UCSD-AML1 (cell line): Measurements from ENCODE around the gene KRT40.

Experiments
- DNase-seq: peaks from one replicate; lab custom pipeline; 2025; ENCODE audit not compliant: unreplicated experiment; lab: John Stamatoyannopoulos, UW

KRT40 gene

DNA sequence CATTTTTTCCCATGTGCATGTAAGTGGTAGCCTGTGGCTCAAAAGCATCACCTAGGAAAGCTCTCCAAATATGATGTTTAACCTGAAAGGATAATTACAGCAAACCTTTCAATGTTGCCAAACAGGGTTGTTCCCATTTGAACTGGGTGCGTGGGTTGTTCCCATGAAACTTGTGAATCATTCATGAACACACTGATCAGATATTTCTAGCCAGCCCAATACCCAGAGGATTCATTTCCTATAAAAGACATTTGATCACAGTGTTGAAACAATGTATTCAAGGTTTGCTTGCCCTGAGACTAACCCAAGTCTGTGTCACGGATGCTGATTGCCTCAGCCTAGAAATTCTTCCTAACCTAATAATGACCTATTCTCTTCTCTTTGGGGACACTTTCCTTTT lies 30.2 kb downstream of the KRT40 start:
- no peak for DNase-seq

DNA sequence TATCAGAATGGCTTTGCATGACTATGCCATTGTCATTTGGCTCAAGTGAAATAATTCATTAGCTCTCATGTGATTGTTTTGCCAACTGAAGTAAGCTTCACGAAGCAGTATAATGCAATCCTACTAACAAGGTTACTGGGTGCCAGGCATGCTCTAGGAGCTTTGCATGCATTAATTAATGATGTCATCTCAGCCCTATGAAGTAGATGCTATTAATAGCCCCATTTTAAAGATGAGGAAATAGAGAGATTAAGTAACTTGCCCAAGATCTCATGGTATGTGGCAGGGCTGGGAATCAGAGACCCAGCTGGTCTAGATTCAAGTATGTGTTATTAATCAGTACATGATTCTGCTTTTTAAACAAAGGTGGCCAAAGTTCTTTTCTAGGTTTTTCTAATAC lies 31.5 kb downstream of the KRT40 start:
- no peak for DNase-seq

DNA sequence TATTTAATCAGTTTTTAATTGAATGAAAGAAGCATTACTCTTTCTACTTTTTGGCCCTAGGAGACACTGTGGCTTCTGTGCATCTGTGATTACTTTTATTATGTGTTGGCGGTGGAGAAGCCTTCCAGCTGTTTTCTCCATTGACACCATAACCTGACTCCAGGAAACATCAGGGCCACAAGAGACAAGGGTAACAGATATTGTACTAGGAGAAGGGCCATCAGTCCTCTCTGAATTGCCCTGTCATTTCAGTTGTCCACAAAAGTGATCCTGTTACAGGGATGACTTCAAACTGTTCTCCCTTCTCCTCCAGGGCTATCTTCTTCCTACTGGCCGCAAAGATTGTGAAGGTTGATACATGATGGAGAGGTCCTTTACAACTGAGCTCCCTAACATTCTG lies 32.0 kb downstream of the KRT40 start:
- DNase-seq = no peak

DNA sequence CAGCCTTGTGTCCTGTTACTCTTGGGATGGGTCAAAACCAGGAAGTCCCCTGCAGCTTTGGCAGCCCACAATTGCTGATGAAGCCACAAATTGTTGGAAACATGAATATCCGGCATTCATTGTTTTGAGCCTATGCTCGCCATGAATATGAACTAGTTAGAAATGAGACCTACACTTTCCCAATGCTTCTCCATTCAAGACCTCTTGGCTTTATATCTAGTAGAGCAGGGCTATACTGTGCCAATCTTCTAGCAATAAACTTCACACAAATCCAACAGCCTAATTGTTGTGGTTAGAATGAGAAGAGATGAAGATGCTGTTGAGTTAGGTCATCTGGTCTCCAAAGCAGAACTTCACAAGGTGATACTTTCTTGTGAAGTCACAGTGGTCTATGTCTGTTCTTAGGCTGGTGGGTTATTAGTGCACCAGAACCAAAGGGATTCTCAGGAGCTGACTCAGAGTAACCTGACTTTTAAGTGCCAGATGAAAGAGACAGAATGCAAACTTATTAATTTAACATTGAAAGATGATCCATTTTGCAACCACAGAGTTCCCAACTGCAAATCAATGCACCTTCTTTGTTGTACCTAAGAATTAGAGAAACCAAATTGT lies 33.0 kb downstream of the KRT40 start:
- no peak for DNase-seq

DNA sequence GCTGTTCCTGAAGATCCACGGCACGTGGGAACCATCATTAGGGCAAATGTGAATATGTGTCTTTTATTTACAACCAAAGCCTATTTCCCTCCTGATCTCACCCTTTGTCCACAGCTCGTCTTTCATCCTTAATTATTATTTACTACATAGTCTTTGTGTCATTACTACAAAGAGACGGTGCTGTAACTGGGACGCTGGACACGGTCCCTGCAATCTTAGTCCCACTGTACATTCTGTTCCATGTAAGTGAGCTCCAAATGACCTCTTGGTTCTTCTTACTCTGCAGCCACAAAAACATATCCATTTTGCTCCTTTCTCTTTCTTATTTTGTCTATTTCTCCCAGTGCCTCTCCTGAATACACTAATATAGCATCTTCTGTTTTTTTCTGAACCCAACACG lies 34.0 kb downstream of the KRT40 start:
- no peak for DNase-seq

DNA sequence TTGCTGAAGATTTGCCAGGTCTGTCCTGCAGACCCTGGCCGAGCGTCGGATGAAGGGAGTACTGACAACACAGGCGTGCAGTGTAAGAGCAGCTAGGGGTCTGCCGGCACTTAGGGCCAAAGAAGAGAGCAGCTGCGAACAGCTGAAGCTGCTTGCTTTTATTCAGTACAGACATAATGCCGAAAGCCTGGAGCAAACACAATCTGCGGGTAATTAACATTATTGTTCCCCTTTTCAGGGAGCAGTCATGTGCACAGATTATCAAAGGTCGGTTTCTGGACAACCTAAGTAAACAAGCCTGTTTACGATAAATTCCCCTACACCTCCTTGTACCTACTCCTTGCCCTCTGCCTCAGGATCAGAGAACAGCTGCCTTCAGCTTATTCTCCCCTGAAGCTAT lies 34.7 kb downstream of the KRT40 start:
- no peak for DNase-seq

DNA sequence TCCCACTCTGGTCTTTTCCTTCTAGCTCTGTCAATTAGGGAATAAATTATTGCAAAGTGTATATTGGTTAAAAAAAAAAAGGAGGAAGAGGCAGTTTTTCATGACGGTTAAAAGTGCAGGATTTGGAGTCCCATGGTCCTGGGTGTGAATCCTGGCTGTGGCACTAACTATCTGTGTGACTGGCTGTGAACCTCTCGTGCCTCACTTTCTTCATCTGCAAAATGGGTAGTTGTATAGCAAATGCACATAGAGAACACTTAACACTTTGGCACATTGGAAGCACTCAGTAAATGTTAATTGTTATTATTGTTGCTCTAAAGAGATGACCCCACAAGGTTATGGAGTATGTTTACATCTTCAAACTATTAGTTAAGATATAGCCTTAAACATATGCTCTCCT lies 36.2 kb downstream of the KRT40 start:
- DNase-seq = no peak

DNA sequence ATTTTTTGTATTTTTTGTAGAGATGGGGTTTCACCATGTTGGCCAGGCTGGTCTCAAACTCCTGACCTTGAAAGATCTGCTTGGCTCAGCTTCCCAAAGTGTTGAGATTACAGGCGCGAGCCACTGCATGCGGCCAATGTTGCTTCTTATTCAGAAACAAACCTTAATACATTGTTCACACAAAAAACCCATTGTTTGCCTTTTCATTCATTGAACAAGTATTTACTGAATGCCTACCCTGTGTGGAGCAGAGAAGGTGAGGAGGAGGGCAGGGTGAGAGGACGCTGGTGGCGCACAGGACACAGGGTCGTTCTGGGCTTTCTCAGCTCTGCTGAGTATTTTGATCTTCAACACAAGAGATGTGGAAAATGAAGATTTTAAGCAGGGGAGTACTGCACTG lies 38.7 kb downstream of the KRT40 start:
- DNase-seq = no peak

DNA sequence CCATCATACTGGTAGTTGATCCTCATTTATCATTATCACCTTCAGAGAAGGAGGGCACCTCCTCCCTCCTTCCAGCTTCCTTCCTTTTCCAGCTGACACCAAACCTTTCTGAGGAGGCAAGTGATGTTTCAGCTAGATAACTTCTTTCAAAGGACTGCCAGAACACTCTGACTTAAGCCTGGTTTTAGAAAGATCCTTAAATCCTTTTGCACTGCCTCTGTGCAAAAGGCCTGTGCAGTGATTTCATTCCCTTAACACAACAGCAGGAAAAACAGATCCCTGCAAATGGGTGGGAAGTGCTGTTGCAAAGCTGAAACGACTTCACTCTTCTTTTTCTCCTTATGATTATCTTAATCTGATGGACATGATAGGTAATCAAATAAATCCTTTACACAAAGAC lies 39.6 kb downstream of the KRT40 start:
- DNase-seq = no peak

DNA sequence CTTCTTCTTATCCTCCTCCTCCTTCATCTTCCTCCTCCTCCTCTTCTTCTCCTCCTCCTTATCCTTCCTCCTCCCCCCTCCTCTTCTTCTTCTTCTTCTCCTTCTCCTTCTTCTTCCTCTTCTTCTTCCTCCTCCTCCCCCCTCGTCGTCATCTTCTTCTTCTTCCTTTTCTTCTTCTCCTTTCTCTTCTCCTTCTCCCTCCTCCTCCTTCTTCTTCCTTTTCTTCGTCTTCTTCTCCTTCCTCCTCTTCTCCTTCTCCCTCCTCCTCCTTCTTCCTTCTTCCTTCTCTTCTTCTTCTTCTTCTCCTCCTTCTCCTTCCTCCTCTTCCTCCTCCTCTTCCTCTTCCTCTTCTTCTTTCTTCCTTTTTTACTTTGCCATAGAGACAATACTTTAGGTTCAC lies 41.6 kb downstream of the KRT40 start:
- DNase-seq = no peak

DNA sequence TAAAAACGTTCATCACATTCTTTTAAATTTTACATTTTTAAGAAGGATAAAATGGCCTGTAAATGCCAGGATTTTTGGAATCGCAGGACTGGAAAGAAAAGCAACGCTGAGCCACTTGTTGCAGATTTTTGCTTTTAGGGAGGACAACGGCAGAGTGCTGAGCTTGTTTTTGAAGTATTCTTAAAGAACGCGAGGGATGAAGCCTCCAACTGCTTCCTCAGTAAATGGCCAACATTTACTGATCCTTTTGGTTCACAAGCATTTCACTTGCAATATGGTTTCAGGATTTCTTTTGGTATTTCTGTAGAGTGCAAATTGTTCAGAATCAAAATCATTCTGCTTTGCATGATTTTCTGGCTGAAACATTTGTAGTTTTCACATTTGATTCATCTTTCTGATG lies 43.9 kb downstream of the KRT40 start:
- DNase-seq = no peak

DNA sequence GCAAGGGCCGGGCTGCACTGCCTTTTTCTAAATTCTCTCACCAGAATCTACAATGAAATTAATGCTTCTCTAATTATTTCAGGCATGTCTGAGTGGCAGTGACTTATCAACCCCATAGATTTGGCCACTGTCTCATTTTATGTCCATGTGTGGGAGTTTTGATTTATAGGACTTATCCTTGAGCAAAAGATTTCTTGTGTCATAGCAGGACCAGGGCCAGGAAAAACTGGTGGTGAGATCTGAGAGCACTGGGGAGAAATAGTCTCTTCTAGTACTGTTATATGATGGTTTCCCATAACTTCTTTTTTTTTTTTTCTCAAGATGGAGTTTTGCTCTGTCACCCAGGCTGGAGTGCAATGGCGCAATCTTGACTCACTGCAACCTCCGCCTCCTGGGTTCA lies 45.1 kb downstream of the KRT40 start:
- no peak for DNase-seq

DNA sequence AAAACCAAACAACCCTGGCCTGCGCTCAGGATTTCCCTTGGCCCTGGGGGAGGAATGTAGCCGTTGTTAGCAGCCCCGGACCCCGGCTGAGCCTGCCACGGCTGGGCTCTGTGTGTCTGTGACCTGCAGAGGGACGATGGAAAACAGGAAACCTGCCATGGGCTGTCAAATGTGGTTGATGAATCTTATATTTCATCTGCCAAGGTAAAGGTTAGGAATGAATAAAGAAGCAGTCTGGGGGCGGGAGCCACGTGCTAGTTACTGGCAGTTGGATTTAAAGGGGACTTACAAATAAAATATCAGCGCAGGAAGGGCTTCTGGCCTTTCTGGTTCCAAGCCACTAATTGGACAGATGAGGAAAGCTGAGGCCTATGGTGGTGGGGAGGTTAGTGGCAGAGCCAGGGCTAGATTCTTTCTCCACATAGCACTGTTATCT lies 46.7 kb downstream of the KRT40 start, which contains the start of gene KRT23:
TSS of gene KRT23 (minus strand) at position 263 of the 436 bp plus-strand sequence. CDS start 1,043 bp downstream, outside the sequence.
- DNase-seq = no peak

DNA sequence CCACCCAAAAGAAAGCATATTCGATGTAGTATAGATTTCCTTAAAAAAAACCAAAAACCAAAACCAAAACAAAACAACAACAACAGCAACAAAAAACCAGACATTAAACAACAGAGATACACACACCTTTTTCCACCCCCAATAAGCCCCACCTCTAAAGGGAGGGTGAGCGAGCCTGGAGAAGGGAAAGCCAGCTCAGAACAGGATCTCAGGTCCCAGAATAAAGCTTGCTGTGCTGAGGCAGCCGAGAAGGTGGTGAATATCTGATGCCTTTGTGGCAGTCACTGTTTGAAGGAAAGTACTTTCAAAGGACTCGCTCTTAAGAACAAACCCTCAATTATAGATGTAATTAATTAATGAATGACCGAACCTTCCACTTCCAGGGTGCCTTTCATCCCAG lies 47.1 kb downstream of the KRT40 start:
- DNase-seq = no peak

DNA sequence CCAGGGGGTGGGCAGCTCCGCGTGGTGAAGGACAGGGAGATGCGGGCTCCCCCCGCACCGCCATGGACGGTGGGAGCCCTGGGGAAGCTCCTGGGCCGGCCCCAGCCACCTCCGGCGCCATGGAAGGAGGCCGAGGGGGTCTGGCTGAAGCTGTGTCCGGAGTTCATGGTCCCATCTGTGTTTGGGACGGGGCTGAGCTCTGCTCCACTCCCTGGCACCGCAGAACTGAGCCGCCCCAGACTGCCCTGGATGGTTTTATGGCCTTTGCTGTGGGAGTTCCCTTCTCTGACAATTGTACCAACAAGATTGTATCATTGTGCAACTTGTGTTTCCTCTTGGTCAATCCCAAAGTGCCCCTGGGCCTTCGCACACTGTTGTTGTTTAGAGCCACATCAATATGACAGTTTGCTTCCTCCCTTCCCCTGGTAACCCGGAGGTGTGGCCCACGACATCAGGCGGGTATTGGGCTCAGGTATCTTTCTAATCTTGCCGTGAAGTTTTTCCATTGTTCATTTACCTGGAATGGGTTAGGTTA lies 47.6 kb downstream of the KRT40 start:
- no peak for DNase-seq

DNA sequence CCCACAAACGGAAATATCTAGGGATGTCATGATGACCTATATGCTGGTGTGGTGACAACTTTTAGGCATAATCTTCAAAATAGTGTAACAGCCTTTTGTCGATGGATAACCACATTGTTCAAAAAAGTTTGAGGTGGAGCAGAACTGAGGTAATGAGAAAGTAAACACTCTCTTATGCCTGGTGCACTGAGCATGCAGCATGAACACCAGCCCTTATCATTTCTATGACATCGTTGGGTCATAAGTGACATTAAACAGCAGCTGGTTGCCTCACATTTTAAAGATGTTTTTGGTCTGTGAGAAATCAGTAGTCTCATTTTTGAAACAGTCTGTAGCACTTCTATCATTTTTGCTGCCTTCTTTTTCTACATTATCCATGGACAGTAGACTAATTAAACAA lies 48.5 kb downstream of the KRT40 start:
- no peak for DNase-seq

DNA sequence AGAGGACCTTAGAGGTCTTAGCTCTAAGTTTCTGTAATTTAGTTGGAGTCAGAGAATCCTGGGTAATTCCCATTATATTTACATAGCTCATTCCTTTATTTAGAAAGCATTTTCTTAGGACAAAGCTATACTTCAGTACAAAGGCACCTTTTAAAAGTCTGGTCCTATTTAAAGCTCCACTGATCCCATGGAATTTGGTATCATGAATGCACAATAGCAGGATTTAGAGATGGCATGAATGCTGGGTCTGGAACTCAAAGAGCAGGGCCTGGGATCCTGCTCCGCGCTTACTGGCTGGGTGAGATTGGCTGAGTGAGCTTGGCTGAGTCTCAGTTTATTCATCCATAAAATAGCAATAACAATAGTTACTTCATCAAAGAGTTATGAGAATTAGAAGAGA lies 51.5 kb downstream of the KRT40 start:
- no peak for DNase-seq

DNA sequence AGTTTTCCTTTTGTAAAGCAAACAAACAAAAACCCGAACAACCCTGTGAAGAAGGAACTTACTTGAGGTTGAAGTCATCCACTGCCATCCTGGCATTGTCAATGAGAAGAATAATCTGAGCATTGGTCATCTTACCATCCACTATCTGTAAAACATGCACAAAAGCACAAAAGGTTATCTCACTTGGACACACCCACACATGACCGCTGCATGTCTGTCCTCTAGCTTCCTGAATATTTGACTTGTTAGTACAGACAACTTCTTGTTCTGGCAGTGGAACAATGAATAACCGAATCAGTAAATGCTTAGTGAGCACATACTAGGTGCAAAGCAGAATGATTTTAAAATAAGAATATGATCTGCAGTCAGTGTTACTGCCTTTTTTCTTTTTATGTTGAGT lies 52.8 kb downstream of the KRT40 start:
- no peak for DNase-seq
